HG03558 (cell line): ENCODE data around the gene GPR65.

Experiments
- ATAC-seq: cut with Tn5 transposase; IDR thresholded peaks from one replicate; pipeline ENCODE4 v1.9.1; 2021; ENCODE audit warnings: moderate number of reproducible peaks; ENCODE audit not compliant: unreplicated experiment; ENCODE audit errors: extremely low read depth

Gene GPR65

DNA sequence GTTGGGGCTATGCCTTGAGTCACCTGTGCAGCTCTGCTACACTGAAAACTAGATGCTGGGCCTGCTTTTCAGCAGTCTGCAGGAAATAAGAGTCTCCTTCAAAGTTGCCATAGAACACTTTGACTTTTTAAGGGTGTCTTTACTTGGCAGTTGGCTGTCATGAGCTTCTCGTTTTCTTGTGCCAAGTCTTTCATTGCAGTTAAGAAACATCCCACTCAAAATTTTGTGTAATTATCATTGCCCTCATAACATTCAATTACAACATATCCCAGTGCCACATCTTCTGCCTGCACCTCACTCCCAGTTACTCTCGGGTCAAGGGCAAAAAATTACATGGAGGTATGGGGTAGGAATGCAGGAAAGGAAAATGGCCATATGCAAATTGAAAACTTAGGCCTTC is 29.1 kb downstream of the GPR65 start:
- ATAC-seq, result no peak

DNA sequence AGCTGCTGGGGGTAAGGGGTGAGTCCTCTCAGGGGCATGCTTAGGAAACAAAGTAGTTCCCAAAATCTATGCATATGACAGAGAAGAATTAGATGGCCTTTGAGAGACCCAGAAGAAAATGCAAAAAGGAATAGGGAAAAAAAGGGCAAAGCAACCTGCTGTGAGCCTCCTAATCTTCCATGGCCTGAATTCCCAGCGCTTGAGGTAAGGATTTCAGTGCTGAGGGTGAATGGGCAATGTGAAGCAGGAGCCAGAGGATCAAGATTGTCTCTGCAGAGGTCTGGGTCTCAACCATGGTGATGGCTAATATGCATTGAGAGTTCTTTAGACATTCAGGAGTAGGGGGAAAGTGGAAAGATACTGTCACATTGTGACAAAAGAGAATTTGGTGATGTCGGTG is 31.5 kb downstream of the GPR65 start:
- no peak for ATAC-seq

DNA sequence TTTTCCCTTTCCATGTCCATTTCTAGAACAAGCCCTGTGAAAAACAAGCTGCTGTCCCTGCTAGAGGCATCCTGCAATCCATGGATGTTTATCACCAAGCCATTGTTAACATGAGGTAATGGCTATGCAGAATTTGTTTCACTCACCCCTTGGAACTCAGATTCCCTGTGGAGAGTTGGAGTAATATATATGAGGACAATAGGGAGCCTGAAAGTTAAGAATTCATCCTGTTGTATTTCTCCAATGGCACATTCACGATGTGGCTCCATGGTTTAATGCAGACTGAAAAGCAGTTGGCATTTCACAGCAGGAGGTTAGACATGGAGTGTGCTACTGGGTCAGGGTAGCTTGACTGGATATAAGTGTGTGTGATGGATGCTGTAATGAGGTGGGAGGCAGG is 32.4 kb downstream of the GPR65 start:
- no peak for ATAC-seq

DNA sequence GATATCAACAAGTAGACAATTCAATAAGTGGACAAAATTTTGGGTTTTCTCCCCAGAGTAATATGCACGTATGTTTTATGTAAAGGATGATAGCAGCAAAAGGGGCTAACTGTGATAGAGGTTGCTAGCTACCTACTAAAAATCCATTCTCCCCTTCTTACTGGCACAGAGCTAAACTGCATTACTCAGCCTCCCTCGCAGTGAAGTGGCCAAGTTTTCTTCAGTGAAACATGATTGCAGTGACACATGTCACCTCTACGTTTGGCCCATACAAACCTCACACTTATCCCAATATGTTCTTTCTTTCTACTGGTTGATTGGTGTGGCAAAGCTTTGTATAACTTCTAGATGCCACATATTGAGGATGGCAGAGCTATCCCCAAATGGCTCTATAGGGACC is 34.3 kb downstream of the GPR65 start:
- no peak for ATAC-seq

DNA sequence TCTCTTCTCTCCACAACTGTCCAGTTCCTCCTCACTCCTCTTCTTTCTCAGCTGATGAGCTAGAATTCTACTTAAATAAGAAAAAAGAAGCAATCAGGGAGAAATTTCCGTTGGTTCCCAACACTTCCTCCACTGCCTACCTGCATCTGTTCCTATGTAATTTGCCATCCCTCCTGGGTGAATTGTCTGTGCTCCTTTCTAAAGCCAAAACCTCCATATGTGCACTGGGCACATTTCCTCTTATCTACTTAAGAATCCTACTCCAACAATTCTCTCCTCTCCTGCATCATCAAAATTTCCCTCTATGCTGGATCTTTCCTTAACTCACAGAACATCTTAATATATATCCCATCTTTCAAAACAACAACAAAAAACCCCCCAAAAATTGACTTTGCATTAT is 35.2 kb downstream of the GPR65 start:
- ATAC-seq, result no peak

DNA sequence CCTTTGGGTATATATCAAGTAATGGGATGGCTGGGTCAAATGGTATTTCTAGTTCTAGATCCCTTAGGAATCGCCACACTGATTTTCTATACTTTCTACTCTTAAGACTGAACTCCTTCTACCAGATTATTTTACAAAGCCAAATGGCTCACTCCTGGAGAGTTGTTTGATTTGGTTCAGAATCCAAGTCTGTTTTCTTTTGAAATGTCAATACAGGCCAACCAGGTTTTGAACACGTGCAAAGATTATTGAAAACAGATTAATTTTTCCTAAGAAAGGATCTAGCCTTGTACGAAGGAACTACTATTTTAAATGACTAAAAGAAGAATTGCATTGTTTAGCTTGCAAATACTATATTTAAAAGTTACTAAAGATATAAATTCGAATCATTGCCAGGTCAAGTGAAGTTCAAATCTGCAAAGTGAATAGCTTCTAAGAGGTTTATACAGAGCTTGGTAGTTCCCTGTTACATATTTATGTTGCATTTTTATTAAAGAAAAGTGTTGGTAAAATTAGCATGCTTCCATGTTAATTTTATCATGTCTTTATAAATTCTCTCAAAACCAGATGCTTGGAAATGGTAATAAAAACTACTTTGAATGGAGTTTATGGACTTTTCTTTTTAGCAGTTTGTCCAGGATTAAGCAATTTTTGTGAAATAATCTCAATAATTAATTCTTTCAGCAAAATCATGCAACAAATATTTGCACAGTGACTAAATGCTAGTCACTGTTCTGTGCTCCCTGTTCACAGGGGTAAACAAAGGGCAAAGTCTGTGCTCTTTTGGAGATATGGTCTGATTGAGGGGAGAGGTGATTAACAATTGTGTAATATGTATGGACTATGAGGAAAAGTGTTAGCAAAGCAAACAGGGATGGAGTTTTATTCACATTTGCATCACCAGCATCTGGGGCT is 38.9 kb downstream of the GPR65 start:
- ATAC-seq, result no peak

DNA sequence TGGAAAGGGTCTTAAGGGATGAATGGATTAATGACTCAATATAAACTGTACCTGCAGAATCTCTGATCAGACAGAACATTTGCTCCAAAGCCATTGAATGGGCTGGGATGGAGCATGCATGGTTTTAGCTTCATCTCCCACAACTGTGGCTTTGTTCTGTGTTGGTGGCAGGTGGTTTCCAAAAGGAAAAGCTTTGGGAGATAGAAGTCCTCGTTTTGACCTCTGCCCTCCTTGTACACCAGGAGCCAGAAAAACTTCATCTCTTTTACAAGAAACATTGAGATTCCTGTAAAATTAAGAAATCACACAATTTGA is 39.5 kb downstream of the GPR65 start:
- no peak for ATAC-seq

DNA sequence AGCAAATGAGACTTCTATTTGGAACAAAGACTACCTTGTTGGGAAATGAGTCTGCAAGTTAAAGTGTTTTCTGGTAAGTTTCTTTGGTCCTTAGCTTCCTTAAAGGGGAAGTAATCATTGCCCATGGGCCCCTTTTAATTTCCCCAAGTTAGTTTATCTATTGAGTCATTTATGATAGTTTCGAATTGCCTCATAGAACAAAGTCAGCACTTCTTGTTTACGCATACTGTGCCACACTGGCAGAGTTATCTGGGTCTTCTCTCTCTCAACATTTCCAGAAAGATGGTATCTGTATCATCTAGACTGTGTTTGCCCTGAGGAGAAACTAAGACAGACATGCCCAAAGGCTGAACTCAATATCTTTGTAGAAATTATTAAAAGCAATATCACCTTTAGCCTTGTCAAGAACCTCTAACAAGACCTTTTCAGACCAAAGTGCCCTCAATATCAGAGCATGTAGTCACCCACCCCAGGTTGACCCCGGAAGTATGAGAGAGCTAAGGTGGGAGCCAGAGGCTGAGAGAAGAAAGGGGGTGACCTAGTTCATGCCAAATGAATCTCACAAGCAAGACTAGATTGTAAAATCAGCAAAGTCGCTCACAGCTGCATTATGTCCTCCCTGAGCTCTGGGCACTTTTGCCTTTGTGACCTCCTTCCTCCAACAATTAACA is 40.0 kb downstream of the GPR65 start:
- ATAC-seq, result peak; percentile 86

DNA sequence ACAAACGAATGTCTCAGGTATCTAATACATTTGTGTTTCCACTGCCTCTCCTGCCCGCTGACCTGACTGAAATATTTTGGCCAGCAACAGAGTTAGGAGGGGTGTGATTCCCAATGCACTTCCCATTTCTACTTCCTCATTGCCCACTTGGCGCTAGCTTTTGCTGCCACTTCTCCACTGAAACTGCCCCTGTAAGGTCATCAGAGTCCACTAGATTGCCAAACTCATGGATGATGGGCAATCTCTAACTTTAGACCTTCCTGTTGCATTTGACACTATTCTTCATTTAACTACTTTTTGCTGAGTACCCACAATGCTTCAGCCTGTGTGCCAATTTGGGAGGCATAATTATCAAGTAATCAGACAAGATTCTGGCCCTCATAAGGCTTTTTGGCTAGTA is 40.8 kb downstream of the GPR65 start:
- no peak for ATAC-seq

DNA sequence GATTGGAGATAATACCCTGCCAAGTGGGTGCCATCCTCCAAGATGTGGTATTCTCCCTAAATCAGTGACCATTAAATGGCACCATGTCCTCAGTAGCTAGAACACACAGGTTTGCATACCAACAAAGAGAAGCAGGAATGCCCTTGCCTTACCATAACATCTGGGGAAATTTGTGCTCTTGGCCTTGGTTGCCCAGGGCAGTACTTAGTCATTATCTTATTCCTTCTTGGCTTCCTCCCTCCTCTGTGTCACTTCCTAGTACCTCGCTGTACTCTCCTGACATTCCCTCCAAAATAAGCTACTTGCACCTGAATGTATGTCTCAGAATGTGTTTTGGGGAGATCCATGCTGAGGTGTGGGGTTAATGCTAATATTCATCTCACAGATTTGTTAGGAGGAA is 43.4 kb downstream of the GPR65 start:
- ATAC-seq, result no peak

DNA sequence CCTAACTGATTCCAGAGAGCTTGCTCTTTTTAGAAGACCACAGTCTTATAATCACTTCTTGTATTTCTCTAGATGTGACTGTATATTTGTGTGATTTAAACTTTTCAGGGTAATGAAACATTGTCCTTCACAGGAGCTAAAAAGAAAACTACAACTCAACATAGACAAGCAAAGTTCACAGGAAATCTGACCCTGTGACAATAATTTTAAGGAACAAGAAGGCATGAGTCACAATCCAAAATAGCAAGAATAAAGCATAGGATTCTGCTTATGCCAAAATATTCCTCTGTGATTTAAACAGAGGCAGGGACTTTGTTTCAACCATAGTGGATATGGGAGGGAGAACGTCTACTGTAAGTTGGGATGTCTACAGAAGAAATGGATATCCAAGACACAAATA is 44.3 kb downstream of the GPR65 start:
- ATAC-seq, result no peak

DNA sequence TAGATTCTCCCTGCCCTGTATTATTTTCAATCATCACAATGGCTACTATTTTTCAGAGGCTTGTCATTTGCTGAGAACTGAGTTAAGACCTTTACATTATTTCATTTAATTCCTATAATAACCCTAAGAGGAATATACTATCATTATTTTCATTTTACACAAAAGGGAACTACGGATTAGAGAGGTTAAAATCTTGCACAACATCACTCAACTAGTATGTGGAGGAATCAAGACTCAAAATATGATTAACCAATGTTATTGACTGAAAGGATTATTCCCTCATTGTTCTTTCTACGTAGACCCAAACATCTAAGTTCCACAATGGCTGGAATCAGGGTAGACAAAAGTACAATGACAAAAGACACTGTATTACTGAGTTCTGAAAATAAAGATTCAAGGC is 45.0 kb downstream of the GPR65 start:
- no peak for ATAC-seq

DNA sequence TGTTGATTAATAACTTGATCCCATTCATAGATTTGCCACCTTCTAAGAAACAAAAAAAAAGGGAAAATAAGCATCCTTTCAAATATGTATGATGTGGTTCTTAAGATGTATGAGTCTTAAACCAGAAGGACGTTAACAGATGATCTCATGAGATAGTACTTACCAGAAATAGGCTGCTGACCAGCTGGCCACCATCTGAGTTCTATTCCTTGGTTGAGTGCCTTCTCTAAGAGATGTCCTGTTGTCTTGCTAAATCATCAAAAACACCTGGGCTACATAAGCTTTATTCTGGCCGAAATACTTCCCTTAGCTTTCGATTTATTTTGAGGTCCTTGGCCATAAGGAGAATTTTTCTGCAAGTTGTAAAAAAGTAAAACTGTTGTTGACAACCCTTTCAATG is 55.6 kb downstream of the GPR65 start:
- ATAC-seq, result no peak

DNA sequence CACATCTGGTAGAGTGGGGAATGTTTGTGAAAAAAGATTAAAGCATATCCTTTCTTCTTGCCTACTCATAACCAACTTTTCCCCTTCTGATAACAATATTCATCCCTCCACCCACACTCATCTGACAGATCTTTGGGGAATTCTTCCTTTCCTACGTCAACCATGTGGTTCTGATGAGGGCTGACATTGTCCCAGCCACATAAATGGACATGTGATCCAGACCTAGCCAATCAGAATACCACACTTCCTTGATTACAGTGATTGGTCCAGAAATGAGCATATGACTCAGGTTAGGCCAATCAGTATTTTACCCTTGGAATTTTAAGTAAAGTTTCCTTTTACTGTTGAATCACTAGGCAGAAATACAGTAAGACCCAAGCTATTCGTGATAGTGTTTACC is 58.9 kb downstream of the GPR65 start:
- ATAC-seq, result no peak
